Hepatocyte (in vitro differentiated cells): ENCODE measurements around the gene AGBL4. TPM values are rescaled to one million over a fixed set of nuclear protein-coding genes. Genes with fewer than 3 reads are reported as not detected.

Experiments
- DNase-seq: peaks from one replicate; pipeline ENCODE4 v3.0.0-alpha.2; 2016; ENCODE audit warnings: low spot score
- H2AFZ ChIP-seq: fragments of 200-600 bp; sonication (generic); 2 replicates; pipeline ENCODE4 v1.6.0; 2016; ENCODE audit warnings: antibody characterized with exemption, mild to moderate bottlenecking
- H3K27ac ChIP-seq: fragments of 200-600 bp; sonication (generic); 2 replicates; pipeline ENCODE4 v1.5.1; 2016; ENCODE audit warnings: mild to moderate bottlenecking
- H3K27me3 ChIP-seq: fragments of 200-600 bp; sonication (generic); 2 replicates; pipeline ENCODE4 v1.6.1; 2016
- H3K36me3 ChIP-seq: fragments of 200-600 bp; sonication (generic); replicated peaks from 2 replicates; pipeline ENCODE4 v1.5.1; 2016; ENCODE audit warnings: low read depth; ENCODE audit not compliant: insufficient read depth
- H3K4me1 ChIP-seq: fragments of 200-600 bp; sonication (generic); 2 replicates; pipeline ENCODE4 v1.5.1; 2016; ENCODE audit warnings: mild to moderate bottlenecking, moderate library complexity; ENCODE audit not compliant: insufficient read depth
- H3K4me2 ChIP-seq: fragments of 200-600 bp; sonication (generic); 2 replicates; pipeline ENCODE4 v1.6.0; 2016
- H3K4me3 ChIP-seq: fragments of 200-600 bp; sonication (generic); 2 replicates; pipeline ENCODE4 v1.5.1; 2016; ENCODE audit warnings: mild to moderate bottlenecking
- H3K79me2 ChIP-seq: fragments of 200-600 bp; sonication (generic); 2 replicates; pipeline ENCODE4 v1.6.0; 2017; ENCODE audit warnings: mild to moderate bottlenecking
- H3K9me2 ChIP-seq: fragments of 200-600 bp; sonication (generic); replicated peaks from 2 replicates; pipeline ENCODE4 v1.6.0; 2017; ENCODE audit warnings: mild to moderate bottlenecking; ENCODE audit not compliant: insufficient read depth
- H3K9me3 ChIP-seq: fragments of 200-600 bp; sonication (generic); 2 replicates; pipeline ENCODE4 v1.5.1; 2016; ENCODE audit warnings: low read depth, mild to moderate bottlenecking
- H4K20me1 ChIP-seq: fragments of 200-600 bp; sonication (generic); 2 replicates; pipeline ENCODE4 v1.6.0; 2016; ENCODE audit warnings: mild to moderate bottlenecking; ENCODE audit not compliant: insufficient read depth, poor library complexity, severe bottlenecking
- CTCF ChIP-seq: fragments of 200-600 bp; sonication (generic); IDR thresholded peaks from 2 replicates; pipeline ENCODE4 v1.5.1; 2016; ENCODE audit warnings: antibody characterized with exemption, mild to moderate bottlenecking; ENCODE audit not compliant: poor library complexity
- EZH2 ChIP-seq: fragments of 200-600 bp; sonication (generic); IDR thresholded peaks from 2 replicates; pipeline ENCODE4 v1.6.1; 2016; ENCODE audit warnings: antibody characterized with exemption, mild to moderate bottlenecking, borderline replicate concordance
- EZH2phosphoT487 ChIP-seq: fragments of 200-600 bp; sonication (generic); IDR thresholded peaks from one replicate; pipeline ENCODE4 v1.6.1; 2018; ENCODE audit warnings: antibody characterized with exemption, mild to moderate bottlenecking, low read depth, moderate library complexity; ENCODE audit not compliant: unreplicated experiment, severe bottlenecking
- WGBS: methylation state at CpG from one replicate; pipeline ENCODE4 v1.1.6; 2016; ENCODE audit warnings: low lambda C conversion rate; ENCODE audit errors: missing lambda C conversion rate; 5-methylcytosine and 5-hydroxymethylcytosine counted together
- polyA plus RNA-seq: library from polyadenylated mRNA; unstranded; fragments of >200 nt; fragmentation: Nextera tagmentation; extraction: Ambion mirVana; gene quantifications from 2 replicates; pipeline ENCODE4 v1.2.1, GENCODE V29; 2016
- total RNA-seq: library from RNA; depleted of rRNA; stranded (reverse); fragments of >200 nt; gene quantifications from 2 replicates; pipeline ENCODE4 v1.2.3, GENCODE V29; 2014

Gene AGBL4
- total and polyA plus RNA-seq, 2 experiments from 2014 or later = 0.50 to 0.73 TPM

GRCh38 chr1:49187056-49187455, 836.7 kb downstream of the AGBL4 start:
- Histone ChIP-seq H3K4me1 (no peaks in the 10 kb centered on the region), H2AFZ (no peak overlapping the region), H3K27ac (no peak overlapping the region), H3K4me2 (no peak overlapping the region), H3K36me3 (no peaks in the 10 kb centered on the region), H3K9me3 (no peaks in the 10 kb centered on the region), H4K20me1 (no peaks in the 10 kb centered on the region), H3K79me2 (no peaks in the 10 kb centered on the region), H3K4me3 (no peak overlapping the region), H3K27me3 (no peaks in the 10 kb centered on the region), H3K9me2 (no peaks in the 10 kb centered on the region)
- no peak for DNase-seq
- WGBS = 84% methylated on average over 3 of the region's 3 CpGs
- TF ChIP-seq CTCF = no peak
- TF ChIP-seq EZH2 = no peak
- TF ChIP-seq EZH2phosphoT487 = no peak

- TF ChIP-seq CTCF (no peak), EZH2 (no peak), EZH2phosphoT487 (no peak)
- Histone ChIP-seq H3K9me2 (no peaks in the 10 kb centered on the region), H3K27ac (no peak overlapping the region), H3K36me3 (no peaks in the 10 kb centered on the region), H3K4me2 (no peak overlapping the region), H3K27me3 (no peaks in the 10 kb centered on the region), H3K79me2 (no peaks in the 10 kb centered on the region), H4K20me1 (no peaks in the 10 kb centered on the region), H3K4me3 (no peak overlapping the region), H2AFZ (no peak overlapping the region), H3K9me3 (no peaks in the 10 kb centered on the region), H3K4me1 (no peaks in the 10 kb centered on the region)
- 53% methylated on average over 4 of the region's 4 CpGs for WGBS
- DNase-seq = no peak
These were observed 838.2 kb downstream of the AGBL4 start for GRCh38 chr1:49185450-49185980.

GRCh38 chr1:49183489-49183888, 840.3 kb downstream of the AGBL4 start:
- no peak overlapping the region for H2AFZ ChIP-seq
- no peak overlapping the region for H3K4me2 ChIP-seq
- H3K27ac ChIP-seq = no peak overlapping the region
- H3K27me3 ChIP-seq = no peaks in the 10 kb centered on the region
- no peaks in the 10 kb centered on the region for H3K9me3 ChIP-seq
- no peaks in the 10 kb centered on the region for H3K79me2 ChIP-seq
- H3K9me2 ChIP-seq = no peaks in the 10 kb centered on the region
- H3K36me3 ChIP-seq = no peaks in the 10 kb centered on the region
- DNase-seq = no peak
- H3K4me3 ChIP-seq = no peak overlapping the region
- H4K20me1 ChIP-seq = no peaks in the 10 kb centered on the region
- H3K4me1 ChIP-seq = no peaks in the 10 kb centered on the region
- TF ChIP-seq EZH2 (no peak), EZH2phosphoT487 (no peak), CTCF (no peak)

GRCh38 chr1:49181033-49181432, 842.7 kb downstream of the AGBL4 start:
- no peak for DNase-seq
- H3K27me3 ChIP-seq = no peaks in the 10 kb centered on the region
- no peaks in the 10 kb centered on the region for H3K9me2 ChIP-seq
- 50% methylated on average over 2 of the region's 2 CpGs for WGBS
- H3K4me1 ChIP-seq = no peaks in the 10 kb centered on the region
- H3K27ac ChIP-seq = no peak overlapping the region
- no peak overlapping the region for H3K4me3 ChIP-seq
- no peaks in the 10 kb centered on the region for H4K20me1 ChIP-seq
- H3K79me2 ChIP-seq = no peaks in the 10 kb centered on the region
- TF ChIP-seq CTCF = no peak
- TF ChIP-seq EZH2phosphoT487 = no peak
- TF ChIP-seq EZH2 = no peak
- no peak overlapping the region for H3K4me2 ChIP-seq
- no peaks in the 10 kb centered on the region for H3K36me3 ChIP-seq
- H2AFZ ChIP-seq = no peak overlapping the region
- no peaks in the 10 kb centered on the region for H3K9me3 ChIP-seq
